NCI-H1930 (cell line): ENCODE measurements around the gene GPR89A.
"Not testable (repeated sequence)": the region's sequence is repeated elsewhere in the genome, so short reads cannot be mapped to it uniquely, and the experiment has no call there.

Source experiments
- DNase-seq, 2 experiments: peaks; one replicate each; lab custom pipeline; 2025; lab: John Stamatoyannopoulos, UW

The GPR89A gene

DNA sequence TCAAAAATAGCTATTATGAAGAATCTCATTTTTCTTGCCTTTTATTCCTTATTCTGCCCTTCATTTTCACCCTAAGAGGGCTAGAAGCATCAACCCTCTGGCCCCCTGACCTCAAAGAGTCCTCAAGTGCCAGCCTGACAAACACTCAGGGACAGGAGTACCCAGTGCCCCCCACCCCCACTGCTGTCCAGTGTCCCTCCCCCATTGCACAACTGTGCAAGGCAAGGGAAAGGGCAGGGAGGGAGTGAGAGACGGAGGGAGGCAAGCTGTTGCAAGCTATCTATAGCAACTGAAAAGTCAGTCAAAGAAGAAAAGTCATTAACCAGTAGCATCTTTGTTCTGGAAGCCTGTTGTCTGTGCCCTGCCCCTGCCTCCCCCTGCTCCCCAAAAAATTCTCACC, 78.3 kb downstream of the GPR89A start:
- DNase-seq: not testable (repeated sequence)

DNA sequence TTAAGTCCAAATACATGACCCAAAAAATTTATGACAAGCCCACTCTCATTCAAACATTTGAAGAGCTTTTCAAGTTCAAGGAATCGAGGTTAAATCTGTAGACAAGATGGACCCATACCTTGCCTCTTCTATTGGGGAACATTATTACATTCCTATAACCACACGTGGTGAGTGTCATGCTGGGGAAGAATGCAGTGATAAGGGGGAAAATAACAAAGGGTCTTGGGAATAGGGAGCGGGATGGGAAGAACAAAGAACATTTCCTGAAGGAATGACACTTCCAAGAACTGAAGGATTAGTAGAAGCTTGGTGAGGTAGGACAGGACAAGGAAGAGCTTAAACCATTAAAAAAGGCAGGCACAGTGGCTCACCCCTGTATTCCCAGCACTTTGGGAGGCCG, 80.5 kb downstream of the GPR89A start:
- DNase-seq: no peak

DNA sequence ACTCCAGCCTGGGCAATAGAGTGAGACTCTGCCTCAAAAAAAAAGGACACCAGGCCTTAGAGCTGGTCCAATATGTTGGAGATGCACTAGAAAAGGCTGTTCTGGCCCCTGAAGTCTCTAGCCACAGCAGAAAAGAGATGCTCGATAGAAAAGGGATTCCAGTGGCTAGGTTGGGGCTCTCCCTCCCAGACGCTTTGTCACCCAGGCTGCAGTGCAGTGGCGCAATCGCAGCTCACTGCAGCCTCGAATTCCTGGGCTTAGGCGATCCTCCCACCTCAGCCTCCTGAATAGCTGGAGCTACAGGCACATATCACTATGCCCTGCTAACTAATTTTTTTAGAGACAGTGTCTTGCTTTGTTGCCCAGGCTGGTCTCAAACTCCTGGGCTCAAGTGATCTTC, 81.1 kb downstream of the GPR89A start:
- DNase-seq: no peak

DNA sequence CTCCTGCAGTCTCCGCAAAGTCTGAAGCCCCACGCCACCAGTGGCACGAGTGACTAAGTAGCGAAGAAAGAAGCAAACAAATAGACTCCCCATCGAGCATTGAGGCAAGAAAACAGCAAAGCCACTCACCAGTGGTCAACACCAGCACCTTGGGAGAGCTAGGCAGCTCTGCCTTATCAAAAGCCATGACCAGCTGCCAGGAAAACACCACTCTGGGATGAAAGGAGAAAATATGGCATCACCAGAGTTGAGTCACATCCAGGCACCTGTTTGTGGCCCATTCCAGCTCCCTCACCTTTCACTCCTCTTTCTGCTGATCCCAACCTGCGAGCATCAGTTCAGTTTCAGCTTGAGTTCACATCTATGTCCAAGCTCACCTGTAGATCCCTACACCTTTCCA, 82.1 kb downstream of the GPR89A start:
- no peak for DNase-seq

DNA sequence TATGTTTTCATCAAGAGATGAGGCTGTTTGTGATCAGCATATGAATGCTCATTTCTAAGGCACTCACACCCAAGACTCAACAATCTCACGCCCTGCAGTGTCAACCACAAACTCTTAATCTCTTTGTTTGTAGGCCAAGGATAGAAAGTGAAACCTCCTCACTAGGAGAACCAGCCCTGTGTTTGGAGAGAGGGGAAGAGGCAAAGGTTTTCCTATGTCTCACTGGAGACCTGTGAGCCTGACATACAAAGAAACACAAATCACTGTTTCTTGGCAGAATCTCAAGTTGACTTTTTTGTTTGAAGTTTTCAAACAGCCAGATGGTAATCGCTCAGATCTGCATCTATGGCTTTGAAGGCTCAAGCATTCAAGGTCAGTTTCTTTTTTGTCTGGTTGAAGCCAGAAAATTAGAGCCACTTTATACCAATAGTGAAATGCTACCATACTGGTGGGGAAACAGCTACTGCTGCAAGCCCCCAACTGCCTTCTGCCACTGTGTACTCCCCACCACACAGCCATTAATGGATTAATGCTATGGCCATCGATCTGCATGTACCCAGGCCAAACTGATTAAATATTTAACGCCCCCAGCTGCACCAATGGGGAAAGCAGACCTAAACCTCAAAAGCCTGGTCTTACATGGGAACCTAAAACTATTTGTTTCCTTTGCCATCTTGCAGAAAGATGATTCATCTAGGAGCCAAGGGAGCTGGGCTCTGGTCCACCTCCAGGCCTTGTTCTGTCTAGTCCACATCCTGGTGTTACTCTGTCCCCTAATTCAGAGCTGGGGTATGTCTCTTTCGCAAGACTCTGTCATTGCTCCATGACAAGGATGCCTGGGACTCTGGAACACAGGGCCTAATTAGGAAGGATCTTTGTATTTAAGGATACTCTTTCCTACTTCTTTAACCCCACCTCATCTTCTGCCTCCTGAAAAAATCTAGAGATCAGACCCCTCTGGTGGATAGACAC, 83.1 kb downstream of the GPR89A start:
- no peak for DNase-seq

DNA sequence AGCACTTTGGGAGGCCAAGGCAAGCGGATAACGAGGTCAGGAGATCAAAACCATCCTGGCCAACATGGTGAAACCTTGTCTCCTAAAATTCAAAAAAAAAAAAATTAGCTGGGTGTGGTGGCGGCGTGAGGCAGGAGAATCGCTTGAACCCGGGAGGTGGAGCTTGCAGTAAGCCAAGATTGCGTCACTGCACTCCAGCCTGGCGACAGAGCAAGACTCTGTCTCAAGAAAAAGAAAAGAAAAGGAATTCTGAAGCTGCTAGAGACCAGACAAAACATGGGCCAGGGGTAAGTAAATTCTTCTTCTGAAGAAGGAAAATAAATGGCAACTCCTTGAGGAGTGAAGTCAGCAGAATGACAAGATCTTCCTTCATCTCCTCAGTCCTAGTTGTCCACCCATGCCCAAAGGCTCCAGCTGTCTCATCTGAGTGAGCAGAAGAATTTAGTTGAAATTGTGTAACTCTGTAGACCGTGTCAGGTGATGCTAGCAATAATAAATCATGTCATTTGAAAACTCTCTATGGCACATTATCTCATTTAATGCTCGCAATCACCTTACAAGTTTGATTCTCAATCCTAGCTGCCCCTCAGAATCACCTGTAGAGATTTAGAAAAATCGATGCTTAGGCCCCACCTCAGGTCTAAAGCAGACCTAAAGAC, 85.1 kb downstream of the GPR89A start:
- DNase-seq: no peak

DNA sequence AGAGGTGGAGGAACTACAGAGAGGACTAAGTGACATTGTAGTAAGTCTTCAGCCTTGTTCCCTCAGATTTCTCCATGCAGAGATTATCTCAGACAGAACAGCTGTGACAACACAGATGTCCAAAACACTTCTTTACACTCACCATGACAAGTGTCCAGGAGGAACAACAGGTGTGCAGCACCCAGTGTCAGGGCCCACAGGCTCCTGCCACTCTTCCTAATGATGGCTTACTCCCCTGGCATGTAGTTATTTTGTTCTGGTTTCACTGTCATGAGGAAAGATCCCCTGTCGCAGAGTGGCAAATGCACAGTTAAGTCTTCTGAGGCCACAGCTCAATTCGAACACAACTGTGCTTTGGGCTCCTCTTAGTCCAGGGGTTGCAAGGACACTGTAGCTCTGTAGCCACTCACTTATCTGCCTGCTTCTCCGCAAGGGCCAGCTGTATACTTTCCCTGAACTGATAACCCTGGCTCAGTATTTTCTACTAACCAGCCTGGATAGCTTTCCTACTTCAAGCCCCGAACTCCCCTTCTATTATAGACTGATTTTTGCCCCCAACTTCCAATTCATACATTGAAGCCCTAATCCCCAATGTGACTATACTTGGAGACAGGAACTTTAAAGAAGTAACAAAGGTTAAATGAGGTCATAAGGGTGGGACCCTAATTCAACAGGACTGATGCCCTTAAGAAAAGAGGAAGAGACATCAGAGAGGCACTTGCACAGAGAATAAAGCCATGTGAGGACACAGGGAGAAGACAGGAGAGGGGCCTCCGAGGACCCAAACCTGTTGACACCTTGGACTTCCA, 88.2 kb downstream of the GPR89A start:
- DNase-seq: no peak

DNA sequence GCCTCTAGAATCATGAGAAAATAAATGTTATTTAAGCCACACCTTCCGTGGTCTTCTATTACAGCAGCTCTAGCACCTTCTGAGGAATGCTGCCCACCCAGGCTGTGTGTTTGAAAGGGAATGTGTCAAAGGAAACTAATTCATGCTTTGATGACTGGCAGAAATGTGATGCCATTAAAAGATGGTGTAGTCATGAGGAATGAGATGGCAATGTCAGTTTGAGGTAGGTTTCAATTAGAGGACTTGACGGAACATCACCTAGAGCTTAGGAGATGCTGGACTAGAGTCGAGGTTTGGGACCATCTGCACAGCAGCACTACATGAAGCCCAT, 88.8 kb downstream of the GPR89A start:
- no peak for DNase-seq

DNA sequence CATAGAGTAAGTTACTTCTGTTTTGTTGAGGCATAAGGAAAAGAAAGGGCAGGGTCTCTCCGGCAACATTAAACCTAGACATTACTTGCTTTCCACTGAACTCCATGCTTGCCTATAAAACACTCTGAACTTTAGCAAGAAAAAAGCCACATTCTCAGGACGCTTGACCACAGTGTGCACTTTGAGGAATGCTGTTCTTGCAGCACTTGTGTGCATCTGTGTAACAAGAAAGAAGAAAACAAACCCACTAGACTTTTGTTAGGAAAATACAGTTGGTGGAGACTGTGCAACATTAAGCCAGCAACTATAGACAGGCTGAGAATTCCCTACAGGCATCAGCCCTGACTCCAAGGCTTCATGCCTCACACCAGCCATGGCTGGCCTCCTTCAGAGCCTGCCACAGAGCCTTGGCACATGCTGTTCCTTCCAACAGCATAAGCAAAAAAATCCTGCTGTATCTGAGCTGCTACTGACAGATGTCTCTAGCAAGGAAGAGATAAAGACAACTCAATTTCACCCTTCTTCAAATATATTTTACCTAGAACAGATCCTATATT, 93.6 kb downstream of the GPR89A start:
- no peak for DNase-seq

DNA sequence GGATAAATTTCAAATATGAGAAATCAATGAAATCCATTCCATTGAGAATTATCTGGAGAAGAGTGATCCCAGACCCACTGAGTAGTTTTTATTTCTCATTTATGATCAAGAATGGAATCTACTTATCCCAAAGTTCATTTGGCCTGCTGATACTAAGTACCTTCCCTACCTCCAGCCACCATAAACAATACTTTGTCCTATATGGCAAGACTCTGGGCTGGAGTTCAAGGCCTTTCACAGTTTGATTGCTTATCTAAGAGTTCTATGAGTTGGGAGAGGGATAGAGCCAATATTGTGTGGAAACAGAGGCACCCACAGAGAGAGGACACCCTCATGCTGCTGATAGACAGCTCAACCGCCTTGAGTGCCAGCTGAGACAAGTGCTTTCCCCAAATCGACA, 94.3 kb downstream of the GPR89A start:
- DNase-seq: no peak

DNA sequence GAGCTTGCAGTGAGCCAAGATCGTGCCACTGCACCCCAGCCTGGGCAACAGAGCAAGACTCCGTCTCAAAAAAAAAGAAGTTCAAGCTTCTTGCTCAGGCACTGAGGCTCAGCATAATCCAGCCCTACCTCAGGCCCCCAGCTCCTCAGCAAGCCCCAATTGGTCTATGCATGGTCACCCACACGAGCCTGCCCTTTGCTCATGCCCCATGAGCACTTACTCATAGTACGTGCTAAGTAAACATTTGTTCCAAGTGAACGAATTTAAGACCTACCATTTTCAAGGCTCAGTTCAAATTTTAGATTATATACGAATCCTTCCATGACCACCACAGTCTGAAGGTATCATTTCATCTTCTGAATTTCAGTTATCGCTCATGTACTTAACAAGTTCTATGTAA, 95.0 kb downstream of the GPR89A start:
- DNase-seq: no peak

DNA sequence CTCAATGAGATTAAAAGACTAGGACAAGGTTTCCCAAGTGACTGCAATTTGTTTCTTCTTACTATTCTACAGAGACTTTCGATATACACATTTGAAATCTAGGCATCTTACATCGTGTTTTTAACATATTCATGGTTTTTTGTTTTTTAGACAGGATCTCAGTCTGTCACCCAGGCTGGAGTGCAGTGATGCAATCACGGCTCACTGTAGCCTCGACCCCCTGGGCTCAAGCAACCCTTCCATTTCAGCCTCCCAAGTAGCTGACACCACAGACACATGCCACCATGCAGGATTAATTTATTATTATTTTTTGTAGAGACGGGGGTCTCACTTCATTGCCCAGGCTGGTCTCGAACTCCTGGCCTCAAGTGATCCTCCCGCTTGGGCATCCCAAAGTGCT, 97.8 kb downstream of the GPR89A start:
- no peak for DNase-seq

DNA sequence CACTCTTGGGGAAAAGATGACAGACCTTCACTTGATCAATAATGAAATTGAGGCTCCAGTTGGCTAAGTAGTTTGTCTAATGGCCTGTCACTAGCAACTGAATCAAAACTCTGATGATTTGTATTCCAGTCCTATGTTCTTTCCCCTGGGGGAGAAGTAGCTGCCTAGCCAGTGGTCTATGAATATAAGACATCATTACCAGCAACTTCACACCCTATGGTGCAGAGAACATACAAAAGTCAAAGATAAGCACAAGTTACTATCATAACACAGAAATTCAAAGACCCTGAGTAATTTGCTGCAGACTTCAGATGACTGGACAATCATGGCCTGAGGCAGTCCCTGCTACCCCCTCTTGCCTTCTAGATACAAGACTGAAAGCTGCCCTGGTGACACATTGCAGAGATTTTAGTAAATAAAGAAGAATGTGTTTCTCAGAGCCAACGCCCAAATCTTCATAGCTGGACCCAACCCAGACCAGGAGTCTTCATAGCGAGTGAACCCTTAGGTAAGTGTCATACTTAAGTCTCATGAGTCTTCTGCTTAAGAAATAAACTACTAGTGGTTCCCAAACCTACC, 98.4 kb downstream of the GPR89A start:
- no peak for DNase-seq

DNA sequence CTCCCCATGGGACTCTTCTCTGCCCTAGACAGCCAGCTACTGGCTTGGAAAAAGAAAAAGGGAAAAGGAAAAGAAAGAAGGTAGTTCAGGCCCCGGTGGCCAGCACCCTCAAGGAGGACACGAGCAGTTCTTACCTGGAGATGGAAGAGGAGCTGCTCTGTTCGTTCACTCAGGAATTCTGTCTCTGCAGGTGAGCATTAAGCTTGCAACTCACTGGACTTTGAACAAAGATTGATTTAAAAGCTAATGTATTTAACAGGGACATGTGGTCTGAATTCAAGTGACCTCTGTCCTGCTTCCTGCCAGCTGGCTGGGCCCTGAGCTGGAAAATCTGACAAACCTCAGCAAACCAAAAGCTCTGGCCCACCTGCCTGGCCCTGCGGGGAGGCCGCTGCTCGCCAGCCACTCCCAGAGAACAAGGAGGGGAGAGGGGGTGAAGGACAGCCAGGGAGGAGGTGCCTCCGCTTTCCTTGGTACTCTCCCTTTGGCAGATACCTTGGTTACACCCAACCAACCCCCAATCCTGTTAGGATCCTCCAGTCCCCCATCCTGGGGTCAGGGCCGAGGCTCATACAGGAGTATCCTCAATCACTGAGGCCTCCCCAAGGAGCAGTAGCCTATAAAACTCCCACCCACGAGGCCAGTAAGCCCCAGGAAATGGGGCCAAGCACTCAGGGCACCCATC, 99.5 kb downstream of the GPR89A start, which contains the start of gene PDZK1:
Gene PDZK1 (minus strand): TSS at position 186 of the 685 bp plus-strand sequence. CDS start 19,347 bp downstream, outside the sequence.
- no peak for DNase-seq

DNA sequence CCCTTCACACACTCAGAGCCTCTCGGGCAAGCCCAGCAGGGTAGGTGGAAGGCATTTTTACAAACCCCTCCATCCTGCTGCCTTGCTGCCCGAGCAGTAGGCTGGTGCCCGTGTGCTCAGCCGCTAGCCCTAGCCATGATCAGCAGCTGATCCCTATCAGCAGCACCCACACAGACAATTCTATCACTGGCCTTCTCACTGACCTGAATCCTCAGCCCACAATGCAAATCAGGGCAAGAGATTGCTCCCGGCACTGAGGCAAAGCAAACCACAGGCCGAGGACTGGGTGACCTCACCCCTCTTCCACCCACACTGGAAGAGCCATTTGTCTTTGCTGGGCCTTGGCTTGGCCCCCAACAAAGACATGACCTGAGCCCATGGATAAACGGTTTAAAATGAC, 100.3 kb downstream of the GPR89A start:
- no peak for DNase-seq

DNA sequence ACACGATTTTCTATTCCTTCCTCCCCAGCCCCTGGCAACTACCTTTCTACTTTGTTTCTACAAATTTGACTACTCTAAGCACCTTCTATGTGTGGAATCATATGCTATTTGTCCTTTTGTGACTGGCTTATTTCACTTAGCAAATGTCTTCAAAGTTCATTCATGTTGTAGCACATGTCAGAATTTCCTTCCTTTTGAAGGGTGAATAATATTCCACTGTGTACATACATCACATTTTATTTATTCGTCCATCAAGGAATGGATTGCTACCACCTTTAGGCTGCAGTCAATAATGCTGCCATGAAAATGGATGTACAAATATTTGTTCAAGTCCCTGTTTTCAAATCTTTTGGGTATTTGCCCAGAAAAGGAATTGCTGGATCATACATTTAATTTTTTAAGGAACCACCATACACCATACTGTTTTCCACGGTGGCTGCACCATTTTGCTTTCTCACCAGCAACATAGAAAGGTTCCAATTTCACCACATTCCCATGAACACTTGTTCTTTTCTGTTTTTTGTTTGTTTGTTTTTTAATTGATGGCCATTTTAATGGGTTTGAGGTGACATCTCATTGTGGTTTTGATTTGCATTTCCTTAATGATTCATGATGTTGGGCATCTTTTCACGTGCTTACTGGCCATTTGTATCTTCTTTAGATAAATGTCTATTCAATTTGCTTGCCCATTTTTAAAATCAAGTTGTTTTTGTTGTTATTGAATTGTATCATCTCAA, 102.7 kb downstream of the GPR89A start:
- no peak for DNase-seq

DNA sequence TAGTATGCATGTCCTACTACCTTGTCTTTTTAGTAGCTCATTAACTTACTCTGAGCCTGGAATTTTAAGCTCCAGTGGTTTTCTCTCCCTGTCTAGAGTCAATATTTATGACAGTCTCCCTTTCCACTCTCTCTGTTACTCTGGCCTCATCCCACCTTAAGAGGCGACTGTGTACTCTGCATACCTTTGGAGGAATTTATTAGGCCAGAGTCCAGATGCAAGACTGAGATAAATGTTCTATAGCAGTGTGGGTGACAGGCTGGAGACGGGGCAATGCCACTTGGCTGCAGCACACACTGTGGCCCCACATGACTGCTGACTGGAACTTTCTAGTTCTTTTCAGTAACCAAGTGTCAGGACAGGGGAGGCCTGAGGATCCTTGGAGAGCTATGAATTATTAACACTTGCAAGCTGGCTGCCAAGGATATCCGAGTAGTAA, 103.4 kb downstream of the GPR89A start:
- no peak for DNase-seq

DNA sequence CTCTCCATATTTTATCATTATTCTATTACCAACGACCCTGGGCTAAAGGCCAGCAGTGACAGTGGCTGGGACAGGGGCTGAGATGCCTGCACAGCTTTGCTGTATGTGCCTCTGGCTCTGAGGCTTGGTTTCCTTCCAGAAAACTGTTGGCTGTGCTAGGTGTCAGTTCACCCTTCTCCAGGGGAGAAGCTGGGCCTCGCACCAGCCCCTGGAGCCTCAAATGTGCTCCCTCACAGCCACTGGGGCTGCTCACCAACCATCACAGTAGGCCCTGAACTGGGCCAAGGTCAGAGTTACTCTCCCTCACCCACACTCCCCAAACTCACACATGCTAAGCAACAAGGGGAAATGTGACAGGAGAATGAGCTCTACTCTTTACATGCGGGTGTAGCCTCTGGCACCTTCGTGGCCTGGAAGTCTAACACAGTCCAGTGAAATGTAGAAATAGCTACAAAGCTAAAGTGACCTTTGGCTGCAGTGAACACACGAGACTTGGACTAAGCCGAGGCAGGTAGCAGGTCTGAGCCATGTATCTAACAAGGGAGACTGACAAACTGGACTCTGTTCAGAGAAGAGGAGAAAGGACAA, 106.8 kb downstream of the GPR89A start:
- no peak for DNase-seq

DNA sequence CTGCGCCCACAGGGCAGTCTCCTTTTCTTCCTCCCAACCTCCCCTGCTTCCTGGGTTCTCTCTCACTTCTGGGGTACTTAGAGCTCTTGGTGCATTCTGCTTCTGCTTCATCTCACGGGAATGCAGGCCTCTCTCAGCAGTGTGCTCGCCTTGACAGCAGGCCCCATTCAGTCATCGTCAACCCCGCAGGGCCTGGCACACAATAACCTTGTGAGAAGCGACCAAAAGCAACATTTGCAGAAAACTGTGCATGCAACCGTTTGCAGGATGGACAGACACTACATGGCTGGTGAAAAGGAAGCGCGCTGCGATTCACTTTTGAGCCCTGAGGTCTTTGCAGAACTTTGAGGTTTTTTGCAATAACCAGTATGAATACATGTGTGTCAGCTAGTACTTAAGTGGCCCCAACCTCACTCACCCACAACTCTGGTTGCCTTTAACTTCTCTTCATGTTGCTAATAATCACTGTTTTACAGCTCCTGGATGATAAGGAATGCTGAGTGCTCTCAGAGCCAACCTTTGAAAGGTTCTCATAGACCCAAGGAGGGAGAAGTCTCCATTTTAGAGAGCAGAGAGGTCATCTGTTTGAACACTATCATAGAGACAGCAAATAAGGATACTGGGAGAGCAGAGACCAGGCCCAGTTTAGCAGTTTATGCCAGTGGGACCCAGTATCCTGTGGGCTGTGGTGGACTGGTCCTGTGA, 109.0 kb downstream of the GPR89A start:
- no peak for DNase-seq
